ENCODE results near the gene DNLZ.

DNLZ gene

GRCh38 chr9:136389396-136389795 lies 25.9 kb upstream of the DNLZ start:
- Histone ChIP-seq H3K9ac (no peak overlapping the region), H3K36me3 (ENCODE audit: control insufficient read depth, insufficient read depth, low read length) (no peaks in the 10 kb centered on the region), H3K4me2 (ENCODE audit: low read length) (no peak overlapping the region), H3K4me1 (no peaks in the 10 kb centered on the region), H3K27me3 (ENCODE audit: control insufficient read depth, insufficient read depth, low read length) (no peaks in the 10 kb centered on the region), H2AFZ (no peak overlapping the region), H3K4me3 (ENCODE audit: low read depth, low read length) (no peak overlapping the region), H3K27ac (no peak overlapping the region), H3K79me2 (no peaks in the 10 kb centered on the region), H3K9me3 (ENCODE audit: control insufficient read depth, low read length) (no peaks in the 10 kb centered on the region)
- TF ChIP-seq CTCF (IDR thresholded peaks at IDR 0.05) = no peak

GRCh38 chr9:136387217-136387616 lies 23.7 kb upstream of the DNLZ start:
- H2AFZ ChIP-seq = no peak overlapping the region
- H3K9me3 ChIP-seq (ENCODE audit: control insufficient read depth, low read length) = no peaks in the 10 kb centered on the region
- no peak overlapping the region for H3K9ac ChIP-seq
- H3K27me3 ChIP-seq (ENCODE audit: control insufficient read depth, insufficient read depth, low read length) = no peaks in the 10 kb centered on the region
- no peaks in the 10 kb centered on the region for H3K36me3 ChIP-seq (ENCODE audit: control insufficient read depth, insufficient read depth, low read length)
- no peaks in the 10 kb centered on the region for H3K4me1 ChIP-seq
- no peak overlapping the region for H3K27ac ChIP-seq
- TF ChIP-seq CTCF (IDR thresholded peaks at IDR 0.05) = no peak
- no peak overlapping the region for H3K4me3 ChIP-seq (ENCODE audit: low read depth, low read length)
- H3K4me2 ChIP-seq (ENCODE audit: low read length) = no peak overlapping the region
- no peaks in the 10 kb centered on the region for H3K79me2 ChIP-seq

- H3K9me3 ChIP-seq (ENCODE audit: control insufficient read depth, low read length) = no peaks in the 10 kb centered on the region
- no peak overlapping the region for H2AFZ ChIP-seq
- H3K36me3 ChIP-seq (ENCODE audit: control insufficient read depth, insufficient read depth, low read length) = no peaks in the 10 kb centered on the region
- no peak overlapping the region for H3K27ac ChIP-seq
- H3K4me3 ChIP-seq (ENCODE audit: low read depth, low read length) = no peak overlapping the region
- TF ChIP-seq CTCF (IDR thresholded peaks at IDR 0.05) = no peak
- H3K4me2 ChIP-seq (ENCODE audit: low read length) = no peak overlapping the region
- H3K79me2 ChIP-seq = no peaks in the 10 kb centered on the region
- no peak overlapping the region for H3K9ac ChIP-seq
- H3K4me1 ChIP-seq = no peaks in the 10 kb centered on the region
- no peaks in the 10 kb centered on the region for H3K27me3 ChIP-seq (ENCODE audit: control insufficient read depth, insufficient read depth, low read length)
Observed at GRCh38 chr9:136386018-136386417, 22.5 kb upstream of the DNLZ start.

GRCh38 chr9:136385015-136385414 lies 21.5 kb upstream of the DNLZ start:
- Histone ChIP-seq H3K9me3 (ENCODE audit: control insufficient read depth, low read length) (no peaks in the 10 kb centered on the region), H3K79me2 (no peaks in the 10 kb centered on the region), H3K27me3 (ENCODE audit: control insufficient read depth, insufficient read depth, low read length) (no peaks in the 10 kb centered on the region), H3K9ac (no peak overlapping the region), H3K4me3 (ENCODE audit: low read depth, low read length) (no peak overlapping the region), H3K27ac (no peak overlapping the region), H3K4me2 (ENCODE audit: low read length) (no peak overlapping the region), H3K4me1 (no peaks in the 10 kb centered on the region), H3K36me3 (ENCODE audit: control insufficient read depth, insufficient read depth, low read length) (no peaks in the 10 kb centered on the region), H2AFZ (no peak overlapping the region)
- no peak for TF ChIP-seq CTCF (IDR thresholded peaks at IDR 0.05)

GRCh38 chr9:136383436-136383835 lies 19.9 kb upstream of the DNLZ start:
- no peaks in the 10 kb centered on the region for H3K36me3 ChIP-seq (ENCODE audit: control insufficient read depth, insufficient read depth, low read length)
- no peak overlapping the region for H3K27ac ChIP-seq
- no peaks in the 10 kb centered on the region for H3K9me3 ChIP-seq (ENCODE audit: control insufficient read depth, low read length)
- no peaks in the 10 kb centered on the region for H3K79me2 ChIP-seq
- H3K4me2 ChIP-seq (ENCODE audit: low read length) = no peak overlapping the region
- no peak overlapping the region for H3K4me3 ChIP-seq (ENCODE audit: low read depth, low read length)
- no peaks in the 10 kb centered on the region for H3K4me1 ChIP-seq
- no peaks in the 10 kb centered on the region for H3K27me3 ChIP-seq (ENCODE audit: control insufficient read depth, insufficient read depth, low read length)
- H3K9ac ChIP-seq = no peak overlapping the region
- no peak for TF ChIP-seq CTCF (IDR thresholded peaks at IDR 0.05)
- H2AFZ ChIP-seq = no peak overlapping the region
